PC-3 (cell line): Measurements from ENCODE around the gene NECTIN3. TPM values are rescaled to one million over a fixed set of nuclear protein-coding genes. Genes with fewer than 3 reads are reported as not detected.

Source experiments
- ATAC-seq: fragments of 200-7000 bp; cut with Tn5 transposase; 2 replicates; pipeline ENCODE4 v1.9.1; 2020; ENCODE audit warnings: mild to moderate bottlenecking, moderate library complexity
- BruUV-seq: library from RNA; stranded (reverse); fragments of 400-500 nt; replicated peaks from 2 replicates; lab custom pipeline; 2021; lab: Mats Ljungman, UMichigan
- CTCF ChIA-PET: fragments of 300-600 bp; sonication (Branson Sonifier 250); formaldehyde crosslinking; loops from one replicate; lab custom pipeline; 2022; ENCODE audit warnings: antibody characterized with exemption; lab: Charles Lee
- POLR2A ChIA-PET: fragments of 300-600 bp; sonication (Branson Sonifier 250); formaldehyde crosslinking; loops from one replicate; lab custom pipeline; 2022; ENCODE audit warnings: antibody characterized with exemption; ENCODE audit not compliant: unreplicated experiment; lab: Charles Lee
- DNase-seq: peaks from one replicate; pipeline ENCODE4 v3.0.0-alpha.2; 2015
- H2AFZ ChIP-seq: fragments of 300-600 bp; sonication (generic); 2 replicates; pipeline ENCODE4 v1.6.0; 2016; ENCODE audit warnings: antibody characterized with exemption, low read length
- H3F3A ChIP-seq: fragments of 300-600 bp; sonication (generic); one replicate; pipeline ENCODE4 v1.6.0; 2017; ENCODE audit warnings: antibody characterized with exemption, low read length, control low read depth, mild to moderate bottlenecking; ENCODE audit not compliant: unreplicated experiment
- H3K27ac ChIP-seq: fragments of 300-600 bp; sonication (generic); 2 replicates; pipeline ENCODE4 v1.5.1; 2016; ENCODE audit warnings: mild to moderate bottlenecking, low read length
- H3K27me3 ChIP-seq: fragments of 300-600 bp; sonication (generic); 2 replicates; pipeline ENCODE4 v1.6.1; 2016; ENCODE audit warnings: low read length, mixed read lengths
- H3K36me3 ChIP-seq: fragments of 300-600 bp; sonication (generic); 2 replicates; pipeline ENCODE4 v1.6.1; 2016; ENCODE audit warnings: low read depth, mixed run types, low read length, mixed read lengths
- H3K4me1 ChIP-seq: fragments of 300-600 bp; sonication (generic); 2 replicates; pipeline ENCODE4 v1.5.1; 2016; ENCODE audit warnings: low read length; ENCODE audit not compliant: insufficient read depth
- H3K4me2 ChIP-seq: fragments of 300-600 bp; sonication (generic); 2 replicates; pipeline ENCODE4 v1.6.0; 2016; ENCODE audit warnings: low read length
- H3K4me3 ChIP-seq: fragments of 300-600 bp; sonication (generic); 2 replicates; pipeline ENCODE4 v1.5.1; 2016; ENCODE audit warnings: mild to moderate bottlenecking, low read length, mixed read lengths
- H3K79me2 ChIP-seq: fragments of 300-600 bp; sonication (generic); 2 replicates; pipeline ENCODE4 v1.6.1; 2017; ENCODE audit warnings: low read length, mixed read lengths
- H3K9ac ChIP-seq: fragments of 300-600 bp; sonication (generic); 2 replicates; pipeline ENCODE4 v1.6.0; 2016; ENCODE audit warnings: mild to moderate bottlenecking, low read length
- H3K9me2 ChIP-seq: fragments of 300-600 bp; sonication (generic); replicated peaks from 2 replicates; pipeline ENCODE4 v1.6.1; 2016; ENCODE audit warnings: mixed run types, low read length, mixed read lengths
- H3K9me3 ChIP-seq: fragments of 300-600 bp; sonication (generic); 2 replicates; pipeline ENCODE4 v1.6.1; 2016; ENCODE audit warnings: low read length, mixed read lengths
- H4K20me1 ChIP-seq: fragments of 300-600 bp; sonication (generic); 2 replicates; pipeline ENCODE4 v1.6.1; 2016; ENCODE audit warnings: low read length, mixed read lengths
- CTCF ChIP-seq: fragments of 300-600 bp; sonication (generic); conservative IDR thresholded peaks from 2 replicates; pipeline ENCODE4 v1.5.1; 2017; ENCODE audit warnings: antibody characterized with exemption, low read depth, mild to moderate bottlenecking, low read length
- EZH2 ChIP-seq: fragments of 300-600 bp; sonication (generic); IDR thresholded peaks from one replicate; pipeline ENCODE4 v1.6.1; 2017; ENCODE audit warnings: antibody characterized with exemption, mild to moderate bottlenecking, low read length; ENCODE audit not compliant: unreplicated experiment
- EZH2phosphoT487 ChIP-seq: fragments of 300-600 bp; sonication (generic); IDR thresholded peaks from 2 replicates; pipeline ENCODE4 v1.6.1; 2018; ENCODE audit warnings: mild to moderate bottlenecking, antibody characterized with exemption, low read length, borderline replicate concordance
- intact Hi-C: fragments of 100-400 bp; cut with micrococcal nuclease; formaldehyde crosslinking; loops from 2 replicates; pipeline ENCODE4 v1.9.0; 2023
- total RNA-seq: library from RNA; depleted of rRNA; stranded (reverse); fragments of >200 nt; gene quantifications from 2 replicates; pipeline ENCODE4 v1.2.3, GENCODE V29; 2014

Gene NECTIN3
- total RNA-seq, 1 experiment from 2014 or later, result 12.8 TPM

DNA sequence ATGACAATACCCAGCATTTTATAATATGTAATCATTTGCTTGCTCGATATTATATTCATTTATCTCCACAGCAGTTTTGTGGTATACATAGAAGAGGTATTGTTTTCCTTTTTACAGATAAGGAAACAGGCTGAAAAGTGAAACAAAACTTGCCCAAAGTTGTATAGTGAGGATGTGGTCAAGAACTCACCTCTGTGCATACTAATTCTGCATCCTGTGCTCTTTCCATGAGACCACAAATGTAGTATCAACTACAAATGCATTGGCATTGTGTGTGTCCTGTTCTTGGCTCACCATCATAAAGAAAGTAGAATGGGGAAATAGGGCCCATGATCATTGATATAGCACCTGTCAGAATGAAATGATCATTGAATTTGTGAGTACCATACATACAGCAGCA, 167.3 kb downstream of the NECTIN3 start:
- ChIA-PET CTCF (no interaction called here), POLR2A (no interaction called here)
- Histone ChIP-seq H3K4me3 (no peak overlapping the region), H3K27ac (no peak overlapping the region), H3K9ac (no peak overlapping the region), H3K36me3 (no peaks in the 10 kb centered on the region), H3K27me3 (no peaks in the 10 kb centered on the region), H2AFZ (no peak overlapping the region), H4K20me1 (no peaks in the 10 kb centered on the region), H3K9me2 (no peaks in the 10 kb centered on the region), H3K4me2 (no peak overlapping the region), H3K9me3 (no peaks in the 10 kb centered on the region), H3K4me1 (peaks cover 15% of the 10 kb centered on the region), H3K79me2 (no peaks in the 10 kb centered on the region), H3F3A (no peaks in the 10 kb centered on the region)
- DNase-seq (peak; percentile 25), ATAC-seq (no peak)
- intact Hi-C loops, result no loop called here
- no TSS peak for BruUV-seq
- TF ChIP-seq EZH2 (no peak), CTCF (no peak), EZH2phosphoT487 (no peak)

DNA sequence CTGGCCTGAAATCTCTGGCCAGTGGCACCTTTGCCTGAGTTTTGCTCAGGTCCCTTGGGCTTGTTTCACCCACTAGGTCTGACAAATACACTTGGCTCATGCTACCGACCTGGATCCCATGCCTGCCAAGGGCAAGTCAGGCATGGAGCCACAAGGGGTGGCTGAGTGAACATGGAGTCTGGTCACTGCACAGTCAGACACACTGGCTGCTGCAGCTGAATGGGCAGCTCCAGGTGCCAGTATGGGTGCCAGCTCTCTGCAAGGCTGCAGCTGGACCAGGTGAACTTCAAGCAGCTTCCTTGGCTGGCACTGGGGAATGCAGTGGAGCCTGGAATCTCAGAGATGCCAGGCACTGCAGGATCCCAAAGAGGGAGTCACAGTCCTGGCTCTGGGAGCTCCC, 170.3 kb downstream of the NECTIN3 start:
- H3K79me2 ChIP-seq, result no peaks in the 10 kb centered on the region
- no peak overlapping the region for H3K27ac ChIP-seq
- no peak for DNase-seq
- H3K9ac ChIP-seq, result no peak overlapping the region
- H3K9me2 ChIP-seq, result no peaks in the 10 kb centered on the region
- ChIA-PET POLR2A (no interaction called here), CTCF (no interaction called here)
- H3F3A ChIP-seq, result no peaks in the 10 kb centered on the region
- H2AFZ ChIP-seq, result no peak overlapping the region
- H3K9me3 ChIP-seq, result no peaks in the 10 kb centered on the region
- no TSS peak for BruUV-seq
- intact Hi-C loops, result no loop called here
- no peaks in the 10 kb centered on the region for H3K36me3 ChIP-seq
- no peak for ATAC-seq
- no peak overlapping the region for H3K4me3 ChIP-seq
- peaks cover 15% of the 10 kb centered on the region for H3K4me1 ChIP-seq
- no peaks in the 10 kb centered on the region for H3K27me3 ChIP-seq
- H4K20me1 ChIP-seq, result no peaks in the 10 kb centered on the region
- H3K4me2 ChIP-seq, result no peak overlapping the region
- TF ChIP-seq CTCF, result no peak
- no peak for TF ChIP-seq EZH2phosphoT487
- no peak for TF ChIP-seq EZH2
